ENCODE data around the gene ANXA6. TPM values are rescaled to one million over a fixed set of nuclear protein-coding genes. Genes with fewer than 3 reads are reported as not detected.

ANXA6 gene
- total and polyA plus RNA-seq, 10 donors = 141 to 295 (median 185) TPM

- 70 to 88% (median 81%) methylated on average over 4 of the region's 4 CpGs for WGBS, 5 donors
- Histone ChIP-seq H3K9me3 (no peaks in the 10 kb centered on the region), H3K36me3 (no peaks in the 10 kb centered on the region), H3K27me3 (replicated peaks in 1 of 7) (no peaks in the 10 kb centered on the region), H3K4me1 (peaks cover 41 to 88% (median 66%) of the 10 kb centered on the region in 6 donors), H3K27ac (no peak overlapping the region), H3K4me3 (no peak overlapping the region)
- no peak for DNase-seq
- intact Hi-C loops (cut with DNase I; ENCODE audit: low total_unique reads) = no loop called here
- no peak for TF ChIP-seq POLR2A (IDR thresholded peaks at IDR 0.05)
- no peak for TF ChIP-seq POLR2AphosphoS5 (IDR thresholded peaks at IDR 0.05)
- TF ChIP-seq CTCF (IDR thresholded peaks at IDR 0.05 in 8 of 11, conservative IDR thresholded peaks at IDR 0.05 in 3 of 11) = no peak
These were observed 68.6 kb downstream of the ANXA6 start for GRCh38 chr5:151088986-151089385.

GRCh38 chr5:151087486-151087885 is 70.1 kb downstream of the ANXA6 start:
- Histone ChIP-seq H3K27ac (peak overlapping the region in 7 of 8 donors; percentile 57 to 98 (median 74)), H3K9me3 (no peaks in the 10 kb centered on the region), H3K4me1 (peaks cover 37 to 88% (median 66%) of the 10 kb centered on the region in 6 donors), H3K27me3 (replicated peaks in 1 of 7) (no peaks in the 10 kb centered on the region), H3K4me3 (peak overlapping the region in 1 of 8 donors; percentile 63), H3K36me3 (no peaks in the 10 kb centered on the region)
- WGBS, 5 donors = 67 to 83% (median 76%) methylated on average over 7 of the region's 7 CpGs
- intact Hi-C loops (cut with DNase I; ENCODE audit: low total_unique reads) = no loop called here
- TF ChIP-seq POLR2AphosphoS5 (IDR thresholded peaks at IDR 0.05) (no peak), CTCF (IDR thresholded peaks at IDR 0.05 in 8 of 11, conservative IDR thresholded peaks at IDR 0.05 in 3 of 11) (no peak), POLR2A (IDR thresholded peaks at IDR 0.05) (no peak)
- no peak for DNase-seq

- peaks cover 42 to 89% (median 69%) of the 10 kb centered on the region in 6 donors for H3K4me1 ChIP-seq
- intact Hi-C loops (cut with DNase I; ENCODE audit: low total_unique reads) = no loop called here
- H3K9me3 ChIP-seq = no peaks in the 10 kb centered on the region
- no peak for TF ChIP-seq POLR2A (IDR thresholded peaks at IDR 0.05)
- peak; percentile 61 to 75 (median 72) for TF ChIP-seq POLR2AphosphoS5 (IDR thresholded peaks at IDR 0.05)
- TF ChIP-seq CTCF (IDR thresholded peaks at IDR 0.05 in 8 of 11, conservative IDR thresholded peaks at IDR 0.05 in 3 of 11) = no peak
- peak overlapping the region; percentile 5 to 63 (median 30) for H3K4me3 ChIP-seq
- no peaks in the 10 kb centered on the region for H3K27me3 ChIP-seq (replicated peaks in 1 of 7)
- DNase-seq = peak; percentile 89
- peak overlapping the region; percentile 57 to 98 (median 76) for H3K27ac ChIP-seq
- 7 to 24% (median 9%) methylated on average over 6 to 10 of the region's 10 CpGs for WGBS, 5 donors
- no peaks in the 10 kb centered on the region for H3K36me3 ChIP-seq
These were observed 70.6 kb downstream of the ANXA6 start for GRCh38 chr5:151086905-151087360.

GRCh38 chr5:151086192-151086869 is 71.2 kb downstream of the ANXA6 start:
- no peaks in the 10 kb centered on the region for H3K9me3 ChIP-seq
- 26 to 56% (median 30%) methylated on average over 6 of the region's 6 CpGs for WGBS, 5 donors
- H3K27me3 ChIP-seq (replicated peaks in 1 of 7) = no peaks in the 10 kb centered on the region
- peaks cover 46 to 89% (median 72%) of the 10 kb centered on the region in 6 donors for H3K4me1 ChIP-seq
- H3K27ac ChIP-seq = peak overlapping the region; percentile 57 to 98 (median 76)
- intact Hi-C loops (cut with DNase I; ENCODE audit: low total_unique reads) = no loop called here
- no peaks in the 10 kb centered on the region for H3K36me3 ChIP-seq
- TF ChIP-seq CTCF (IDR thresholded peaks at IDR 0.05 in 8 of 11, conservative IDR thresholded peaks at IDR 0.05 in 3 of 11) (no peak), POLR2A (IDR thresholded peaks at IDR 0.05) (no peak), POLR2AphosphoS5 (IDR thresholded peaks at IDR 0.05) (no peak)
- DNase-seq = peak; percentile 76
- peak overlapping the region; percentile 5 to 63 (median 30) for H3K4me3 ChIP-seq
